Transverse colon (tissue), 4 donors: ENCODE measurements around the gene MAGI2. TPM values are rescaled to one million over a fixed set of nuclear protein-coding genes. Genes with fewer than 3 reads are reported as not detected.

Source experiments
- DNase-seq: peaks from one replicate; pipeline ENCODE4 v3.0.0-alpha.2; 2019
- H3K27ac ChIP-seq, 4 donors: fragments of 200-600 bp; sonication (generic); 2 replicates each; pipeline ENCODE4 v1.5.1; 2016 to 2018; ENCODE audit warnings: inconsistent platforms in 4 of 4
- H3K27me3 ChIP-seq: fragments of 200-600 bp; sonication (generic); 2 replicates; pipeline ENCODE4 v1.5.1; 2017; ENCODE audit warnings: inconsistent platforms
- H3K36me3 ChIP-seq, 4 donors: fragments of 200-600 bp; sonication (generic); 2 replicates each; pipeline ENCODE4 v1.5.1; 2017 to 2019; ENCODE audit warnings: inconsistent platforms in 4 of 4
- H3K4me1 ChIP-seq, 4 donors: fragments of 200-600 bp; sonication (generic); 2 replicates each; pipeline ENCODE4 v1.5.1; 2017 to 2020; ENCODE audit warnings: inconsistent platforms in 4 of 4
- H3K4me3 ChIP-seq, 4 donors: fragments of 200-600 bp; sonication (generic); 1 replicate in 1 of 4; 2 replicates in 3 of 4; pipeline versions ENCODE4 v1.5.1 to v1.6.1; 2017 to 2019; ENCODE audit warnings: inconsistent platforms in 4 of 4
- H3K9me3 ChIP-seq, 2 donors: fragments of 200-600 bp; sonication (generic); 2 replicates each; pipeline ENCODE4 v1.5.1; 2017 to 2019; ENCODE audit warnings: inconsistent platforms in 2 of 2
- CTCF ChIP-seq, 5 experiments: fragments of 200-600 bp in 3 of 5; fragments of 450-650 bp in 2 of 5; sonication (generic) in 3 of 5; IDR thresholded peaks; 1 replicate in 2 of 5; 2 replicates in 3 of 5; pipeline ENCODE4 v1.5.1; 2016 to 2017; ENCODE audit warnings: antibody characterized with exemption in 5 of 5, inconsistent platforms in 3 of 5, mild to moderate bottlenecking in 2 of 5, moderate library complexity in 1 of 5
- EP300 ChIP-seq: sonication (generic); formaldehyde crosslinking; IDR thresholded peaks from one replicate; pipeline ENCODE4 v1.6.1; 2017; ENCODE audit warnings: antibody characterized with exemption, low read depth
- POLR2A ChIP-seq: fragments of 450-650 bp; IDR thresholded peaks from one replicate; pipeline ENCODE4 v1.6.1; 2016; ENCODE audit warnings: antibody characterized with exemption, mild to moderate bottlenecking, moderate library complexity
- POLR2AphosphoS5 ChIP-seq, 3 donors: sonication (generic); formaldehyde crosslinking; IDR thresholded peaks; one replicate each; pipeline ENCODE4 v1.6.1; 2016; ENCODE audit warnings: antibody characterized with exemption in 3 of 3
- WGBS, 2 donors: methylation state at CpG; one replicate each; pipeline ENCODE4 v1.1.5; 2018; ENCODE audit warnings: low coverage in 1 of 2; 5-methylcytosine and 5-hydroxymethylcytosine counted together
- in situ Hi-C, 4 donors: fragments of 200-750 bp; cut with MboI; loops; one replicate each; pipeline versions ENCODE4 v1.15.0 to v1.15.1; 2017; ENCODE audit warnings: low sequenced_read_pairs in 3 of 4, low pct_ligation_motif_present in 1 of 4, low pct_unique_long_range_greater_than_20kb in 1 of 4
- intact Hi-C: fragments of 100-400 bp; cut with DNase I; formaldehyde crosslinking; loops from one replicate; pipeline ENCODE4 v1.15.1; 2023; ENCODE audit warnings: low total_unique reads
- total RNA-seq, 4 donors: library from RNA; depleted of rRNA; stranded (reverse); fragments of >200 nt; gene quantifications; one replicate each; pipeline ENCODE4 v1.1.0, GENCODE V29; 2016

The MAGI2 gene
- total RNA-seq, 4 donors from 2014 or later: 1.6 to 9.7 (median 4.1) TPM

GRCh38 chr7:78134774-78135173, 1318.7 kb downstream of the MAGI2 start:
- intact Hi-C loops (no loop called here), in situ Hi-C loops (no loop called here)
- WGBS, 2 donors: 83 to 95% methylated on average over 10 to 11 of the region's 11 CpGs
- no peaks in the 10 kb centered on the region for H3K36me3 ChIP-seq
- no peaks in the 10 kb centered on the region for H3K9me3 ChIP-seq
- no peak overlapping the region for H3K4me3 ChIP-seq
- H3K27ac ChIP-seq: no peak overlapping the region
- TF ChIP-seq CTCF (IDR thresholded peaks at IDR 0.05) (no peak), POLR2AphosphoS5 (IDR thresholded peaks at IDR 0.05) (no peak), POLR2A (no peak), EP300 (no peak)
- no peaks in the 10 kb centered on the region for H3K27me3 ChIP-seq
- no peaks in the 10 kb centered on the region for H3K4me1 ChIP-seq
- no peak for DNase-seq

- no peak for DNase-seq
- intact Hi-C loops (no loop called here), in situ Hi-C loops (no loop called here)
- Histone ChIP-seq H3K36me3 (no peaks in the 10 kb centered on the region), H3K9me3 (no peaks in the 10 kb centered on the region), H3K27ac (no peak overlapping the region), H3K4me1 (no peaks in the 10 kb centered on the region), H3K27me3 (no peaks in the 10 kb centered on the region), H3K4me3 (no peak overlapping the region)
- TF ChIP-seq POLR2AphosphoS5 (IDR thresholded peaks at IDR 0.05): no peak
- no peak for TF ChIP-seq POLR2A
- TF ChIP-seq EP300: no peak
- TF ChIP-seq CTCF (IDR thresholded peaks at IDR 0.05): peak in 4 of 5 experiments; percentile 22 to 41 (median 28)
- WGBS, 2 donors: 36 to 53% methylated on average over 2 of the region's 2 CpGs
Observed at GRCh38 chr7:78134256-78134655, 1319.2 kb downstream of the MAGI2 start.

- Histone ChIP-seq H3K27ac (no peak overlapping the region), H3K36me3 (no peaks in the 10 kb centered on the region), H3K4me1 (no peaks in the 10 kb centered on the region), H3K4me3 (no peak overlapping the region), H3K9me3 (no peaks in the 10 kb centered on the region), H3K27me3 (no peaks in the 10 kb centered on the region)
- no peak for DNase-seq
- WGBS, 2 donors: 53% methylated on average over 5 of the region's 5 CpGs; no CpG with 5 or more reads in 1 of the 2 donors
- in situ Hi-C loops: no loop called here
- intact Hi-C loops: no loop called here
- no peak for TF ChIP-seq POLR2A
- TF ChIP-seq EP300: no peak
- no peak for TF ChIP-seq CTCF (IDR thresholded peaks at IDR 0.05)
- TF ChIP-seq POLR2AphosphoS5 (IDR thresholded peaks at IDR 0.05): no peak
Observed at GRCh38 chr7:78130446-78131215, 1322.8 kb downstream of the MAGI2 start.

GRCh38 chr7:78129865-78130264, 1323.6 kb downstream of the MAGI2 start:
- in situ Hi-C loops (no loop called here), intact Hi-C loops (no loop called here)
- H3K27ac ChIP-seq: no peak overlapping the region
- no peak for TF ChIP-seq EP300
- no peak for TF ChIP-seq POLR2AphosphoS5 (IDR thresholded peaks at IDR 0.05)
- no peak for TF ChIP-seq POLR2A
- TF ChIP-seq CTCF (IDR thresholded peaks at IDR 0.05): no peak
- H3K4me1 ChIP-seq: no peaks in the 10 kb centered on the region
- no peak overlapping the region for H3K4me3 ChIP-seq
- 88% methylated on average over 4 of the region's 4 CpGs; no CpG with 5 or more reads in 1 of the 2 donors for WGBS, 2 donors
- no peaks in the 10 kb centered on the region for H3K9me3 ChIP-seq
- no peak for DNase-seq
- H3K36me3 ChIP-seq: no peaks in the 10 kb centered on the region
- H3K27me3 ChIP-seq: no peaks in the 10 kb centered on the region
